GM21737 (cell line): ENCODE results near the gene CECR2.

Experiments used
- ATAC-seq: cut with Tn5 transposase; IDR thresholded peaks from one replicate; pipeline ENCODE4 v1.9.1; 2021; ENCODE audit warnings: mild to moderate bottlenecking, moderate library complexity; ENCODE audit not compliant: unreplicated experiment

The CECR2 gene

GRCh38 chr22:17443405-17444203 lies 74.3 kb downstream of the CECR2 start:
- ATAC-seq: no peak

- no peak for ATAC-seq
Observed at GRCh38 chr22:17444204-17444504, 74.9 kb downstream of the CECR2 start.

GRCh38 chr22:17446698-17447097 lies 77.4 kb downstream of the CECR2 start:
- ATAC-seq: no peak

- no peak for ATAC-seq
Observed at GRCh38 chr22:17451316-17451715, 82.1 kb downstream of the CECR2 start.

GRCh38 chr22:17460895-17461294 lies 91.6 kb downstream of the CECR2 start:
- ATAC-seq: no peak

- no peak for ATAC-seq
Observed at GRCh38 chr22:17470880-17471500, 101.7 kb downstream of the CECR2 start.

- ATAC-seq: no peak
Observed at GRCh38 chr22:17471886-17472535, 102.8 kb downstream of the CECR2 start.

GRCh38 chr22:17472932-17473331 lies 103.7 kb downstream of the CECR2 start:
- no peak for ATAC-seq

- no peak for ATAC-seq
Observed at GRCh38 chr22:17475318-17476230, 106.3 kb downstream of the CECR2 start.

GRCh38 chr22:17476838-17477237 lies 107.6 kb downstream of the CECR2 start:
- ATAC-seq: no peak

- ATAC-seq: no peak
Observed at GRCh38 chr22:17477391-17477833, 108.2 kb downstream of the CECR2 start.

- ATAC-seq: no peak
Observed at GRCh38 chr22:17479135-17479534, 109.9 kb downstream of the CECR2 start.

- no peak for ATAC-seq
Observed at GRCh38 chr22:17481424-17481823, 112.2 kb downstream of the CECR2 start.

GRCh38 chr22:17483688-17484372 lies 114.6 kb downstream of the CECR2 start:
- ATAC-seq: no peak

- no peak for ATAC-seq
Observed at GRCh38 chr22:17484608-17485007, 115.3 kb downstream of the CECR2 start.

- no peak for ATAC-seq
Observed at GRCh38 chr22:17486313-17486712, 117.1 kb downstream of the CECR2 start.

GRCh38 chr22:17486719-17487118 lies 117.5 kb downstream of the CECR2 start:
- no peak for ATAC-seq

GRCh38 chr22:17489101-17489500 lies 119.8 kb downstream of the CECR2 start:
- no peak for ATAC-seq

GRCh38 chr22:17491090-17491640 lies 121.9 kb downstream of the CECR2 start:
- no peak for ATAC-seq

- ATAC-seq: no peak
Observed at GRCh38 chr22:17492247-17492646, 123.0 kb downstream of the CECR2 start.
